ENCODE results near the gene CACNB4.
A peak's percentile ranks its signal among the peaks of the same experiment; 100 is the strongest.
"Not testable (repeated sequence)": the region's sequence is repeated elsewhere in the genome, so short reads cannot be mapped to it uniquely, and the experiment has no call there.

CACNB4 gene

GRCh38 chr2:151973901-151974199, 125.0 kb downstream of the CACNB4 start:
- DNase-seq, result peak; percentile 21

- DNase-seq, result no peak
These were observed 125.6 kb downstream of the CACNB4 start for GRCh38 chr2:151973013-151973900.

GRCh38 chr2:151972241-151973012, 126.4 kb downstream of the CACNB4 start:
- no peak for DNase-seq

- DNase-seq, result no peak
These were observed 127.4 kb downstream of the CACNB4 start for GRCh38 chr2:151971301-151972051.

GRCh38 chr2:151968770-151969470, 129.9 kb downstream of the CACNB4 start:
- DNase-seq, result no peak

GRCh38 chr2:151967829-151968722, 130.8 kb downstream of the CACNB4 start:
- no peak for DNase-seq

- DNase-seq, result no peak
These were observed 133.0 kb downstream of the CACNB4 start for GRCh38 chr2:151965884-151966283.

- DNase-seq, result no peak
These were observed 137.3 kb downstream of the CACNB4 start for GRCh38 chr2:151961558-151961957.

- no peak for DNase-seq
These were observed 139.6 kb downstream of the CACNB4 start for GRCh38 chr2:151959238-151959637.

- DNase-seq, result no peak
These were observed 145.4 kb downstream of the CACNB4 start for GRCh38 chr2:151953467-151953866.

GRCh38 chr2:151952691-151953456, 146.0 kb downstream of the CACNB4 start:
- DNase-seq, result no peak

- DNase-seq, result no peak
These were observed 151.1 kb downstream of the CACNB4 start for GRCh38 chr2:151947813-151948165.

GRCh38 chr2:151946899-151947812, 151.7 kb downstream of the CACNB4 start:
- no peak for DNase-seq

- no peak for DNase-seq
These were observed 152.5 kb downstream of the CACNB4 start for GRCh38 chr2:151946250-151946884.

- no peak for DNase-seq
These were observed 153.2 kb downstream of the CACNB4 start for GRCh38 chr2:151945602-151946001.

GRCh38 chr2:151945186-151945585, 153.7 kb downstream of the CACNB4 start:
- no peak for DNase-seq

GRCh38 chr2:151943461-151943860, 155.4 kb downstream of the CACNB4 start:
- no peak for DNase-seq

GRCh38 chr2:151942540-151943205, 156.2 kb downstream of the CACNB4 start:
- DNase-seq, result not testable (repeated sequence)

- DNase-seq, result no peak
These were observed 160.9 kb downstream of the CACNB4 start for GRCh38 chr2:151937966-151938365.

Data from NCI-H748 treated with DMSO at 0.1 percent for 48 hours (cell line).